Epithelial cell of proximal tubule (primary cell): ENCODE results near the gene CD28. TPM values are rescaled to one million over a fixed set of nuclear protein-coding genes. Genes with fewer than 3 reads are reported as not detected.

Experiments used
- DNase-seq: peaks from one replicate; pipeline ENCODE4 v3.0.0-alpha.2; 2011; ENCODE audit warnings: low read depth
- H3K4me3 ChIP-seq: 2 replicates; pipeline ENCODE4 v1.5.1; 2011; ENCODE audit warnings: low read depth, mild to moderate bottlenecking, low read length
- CTCF ChIP-seq: conservative IDR thresholded peaks from 2 replicates; pipeline ENCODE4 v1.5.1; 2012; ENCODE audit warnings: low read depth, mild to moderate bottlenecking, low read length
- total RNA-seq: library from RNA; depleted of rRNA; stranded (reverse); fragments of >200 nt; gene quantifications from 2 replicates; pipeline ENCODE4 v1.2.3, GENCODE V29; 2015

Gene CD28
- total RNA-seq, 1 donor from 2014 or later = not detected

GRCh38 chr2:203711399-203711798, 5.0 kb downstream of the CD28 start:
- TF ChIP-seq CTCF = no peak
- no peak for DNase-seq
- no peak overlapping the region for H3K4me3 ChIP-seq

DNA sequence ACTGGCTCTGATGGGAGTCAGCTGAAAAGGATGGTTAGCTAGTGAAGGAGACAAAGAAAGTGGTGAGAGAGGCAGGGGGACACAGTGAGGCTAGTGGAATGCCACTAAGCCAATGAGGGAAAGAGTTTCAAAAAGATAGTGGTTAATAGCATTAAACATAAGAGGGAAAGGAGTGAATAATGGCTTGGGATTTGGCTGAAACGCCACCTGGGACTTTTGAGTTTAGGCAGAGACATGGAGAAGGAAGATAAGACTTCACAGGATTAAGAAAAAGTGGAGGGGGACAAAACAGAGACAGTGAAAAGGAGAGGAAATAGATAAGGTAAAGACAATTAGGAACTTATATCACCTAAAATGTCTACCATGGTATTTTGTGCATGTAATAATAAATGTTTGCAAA, 6.9 kb downstream of the CD28 start:
- no peak overlapping the region for H3K4me3 ChIP-seq
- no peak for TF ChIP-seq CTCF
- no peak for DNase-seq

DNA sequence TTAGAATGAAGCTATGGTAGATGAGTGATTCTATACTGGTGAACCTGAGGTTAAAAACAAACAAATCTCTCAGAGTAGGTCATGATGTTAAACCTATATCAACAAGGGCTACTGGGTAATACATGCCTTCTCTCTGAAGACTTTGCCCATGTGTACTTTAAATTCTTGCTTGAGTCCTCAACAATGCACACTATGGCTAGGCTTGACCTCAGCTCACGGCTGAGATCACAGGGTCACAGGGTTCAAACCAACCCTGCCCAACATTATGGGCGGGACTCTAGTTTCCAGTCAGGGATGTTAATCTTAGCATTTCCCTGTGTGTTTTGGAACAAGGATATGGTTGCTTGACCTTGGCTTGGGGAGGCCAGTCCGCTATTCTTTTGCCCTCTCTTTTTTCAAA, 7.7 kb downstream of the CD28 start:
- no peak overlapping the region for H3K4me3 ChIP-seq
- no peak for TF ChIP-seq CTCF
- no peak for DNase-seq

- no peak for DNase-seq
- no peak for TF ChIP-seq CTCF
- no peak overlapping the region for H3K4me3 ChIP-seq
These were observed 9.3 kb downstream of the CD28 start for GRCh38 chr2:203715744-203716143.

- no peak for DNase-seq
- no peak for TF ChIP-seq CTCF
These were observed 11.6 kb downstream of the CD28 start for GRCh38 chr2:203718087-203718486.

DNA sequence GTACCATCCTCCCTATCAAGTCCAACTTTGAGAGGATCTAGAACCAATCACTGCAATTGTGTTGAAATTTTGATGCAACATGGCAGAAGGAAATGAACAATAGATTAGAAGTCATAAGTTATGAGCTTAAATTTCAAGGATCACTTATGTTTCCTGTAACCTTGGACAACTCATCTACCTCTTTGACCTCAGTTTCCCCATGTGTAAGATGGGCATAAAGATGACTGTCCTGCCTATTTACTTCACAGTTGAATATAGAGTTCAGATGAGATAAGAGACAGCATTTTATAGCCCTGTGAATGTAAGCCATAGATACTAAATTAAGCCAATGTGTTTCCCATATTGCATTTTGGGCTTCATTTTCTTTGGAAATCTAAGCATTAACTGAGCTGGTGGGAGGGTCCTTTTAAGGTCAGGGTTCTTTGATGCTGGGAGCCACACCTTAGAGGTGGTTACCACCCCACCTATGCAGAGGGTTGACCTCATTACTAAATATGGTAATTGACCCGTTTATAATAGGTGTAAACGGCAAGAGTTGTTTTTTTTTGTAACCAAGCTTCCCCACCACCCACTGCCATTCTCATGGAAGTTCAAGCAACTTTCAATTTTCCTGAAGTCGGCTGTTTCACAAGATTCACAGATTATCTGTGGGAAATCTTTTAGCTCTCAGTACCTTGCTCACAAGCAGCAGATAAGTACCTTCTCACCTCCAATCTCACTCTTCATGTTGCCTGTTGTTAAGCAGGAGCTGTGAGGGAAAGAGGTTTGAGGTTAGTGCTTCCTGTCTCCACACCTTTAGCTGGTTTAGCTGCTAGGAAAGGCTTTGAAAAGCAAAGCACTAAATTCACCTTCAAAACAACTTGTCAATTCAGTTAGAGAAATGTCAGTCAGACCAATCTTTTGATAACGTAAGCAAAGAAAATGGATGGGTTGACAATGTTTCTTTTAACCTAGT, 13.3 kb downstream of the CD28 start:
- no peak for DNase-seq
- no peak overlapping the region for H3K4me3 ChIP-seq
- no peak for TF ChIP-seq CTCF

More at GRCh38 chr2:203718087-203718486, 11.6 kb downstream of the CD28 start:
- H3K4me3 ChIP-seq = no peak overlapping the region
